GM23338 (cell line): ENCODE measurements around the gene ACSF3. TPM values are rescaled to one million over a fixed set of nuclear protein-coding genes. Genes with fewer than 3 reads are reported as not detected.

Experiments
- ATAC-seq: fragments of 200-7000 bp; cut with Tn5 transposase; 3 replicates; pipeline ENCODE4 v1.9.1; 2020
- DNase-seq: peaks from one replicate; pipeline ENCODE4 v3.0.0-alpha.2; 2015; ENCODE audit warnings: low spot score
- H2AFZ ChIP-seq: fragments of 200-600 bp; sonication (generic); 2 replicates; pipeline ENCODE4 v1.8.0; 2016; ENCODE audit warnings: antibody characterized with exemption, mild to moderate bottlenecking, moderate library complexity
- H3F3A ChIP-seq: fragments of 200-600 bp; sonication (generic); replicated peaks from 2 replicates; pipeline ENCODE4 v1.8.0; 2017; ENCODE audit warnings: antibody characterized with exemption, mixed run types, low read depth
- H3K27ac ChIP-seq: fragments of 200-600 bp; sonication (generic); 2 replicates; pipeline ENCODE4 v1.6.1; 2016; ENCODE audit warnings: low read depth
- H3K27me3 ChIP-seq: fragments of 200-600 bp; sonication (generic); 2 replicates; pipeline ENCODE4 v1.8.0; 2016; ENCODE audit warnings: mild to moderate bottlenecking, mixed run types, moderate library complexity; ENCODE audit not compliant: insufficient read depth
- H3K36me3 ChIP-seq: fragments of 200-600 bp; sonication (generic); 2 replicates; pipeline ENCODE4 v1.8.0; 2016; ENCODE audit warnings: mild to moderate bottlenecking; ENCODE audit not compliant: insufficient read depth
- H3K4me1 ChIP-seq: fragments of 200-600 bp; sonication (generic); 2 replicates; pipeline ENCODE4 v1.8.0; 2016; ENCODE audit warnings: mild to moderate bottlenecking, moderate library complexity; ENCODE audit not compliant: insufficient read depth
- H3K4me2 ChIP-seq: fragments of 200-600 bp; sonication (generic); 2 replicates; pipeline ENCODE4 v1.7.1; 2017; ENCODE audit warnings: mixed run types
- H3K4me3 ChIP-seq: fragments of 200-600 bp; sonication (generic); 2 replicates; pipeline ENCODE4 v1.6.1; 2016; ENCODE audit warnings: mixed run types
- H3K79me2 ChIP-seq: fragments of 200-600 bp; sonication (generic); replicated peaks from 2 replicates; pipeline ENCODE4 v1.8.0; 2017; ENCODE audit warnings: mild to moderate bottlenecking; ENCODE audit not compliant: insufficient read depth
- H3K9me2 ChIP-seq: fragments of 200-600 bp; sonication (generic); 2 replicates; pipeline ENCODE4 v1.8.0; 2017; ENCODE audit not compliant: insufficient read depth
- H4K20me1 ChIP-seq: fragments of 200-600 bp; sonication (generic); replicated peaks from 2 replicates; pipeline ENCODE4 v1.8.0; 2017; ENCODE audit warnings: mild to moderate bottlenecking; ENCODE audit not compliant: insufficient read depth
- H3K27ac Mint-ChIP-seq: 2 replicates; pipeline ENCODE4 v1.8.0; 2020; ENCODE audit warnings: inconsistent platforms, mild to moderate bottlenecking, moderate library complexity, mixed read lengths
- H3K27me3 Mint-ChIP-seq: 3 replicates; pipeline ENCODE4 v1.8.0; 2022; ENCODE audit warnings: low read depth, mild to moderate bottlenecking, moderate library complexity, mixed read lengths, inconsistent platforms; ENCODE audit not compliant: insufficient read depth, poor library complexity
- H3K36me3 Mint-ChIP-seq: 3 replicates; pipeline ENCODE4 v1.8.0; 2021; ENCODE audit warnings: low read depth, mild to moderate bottlenecking, inconsistent platforms, moderate library complexity, mixed read lengths
- H3K4me1 Mint-ChIP-seq: 3 replicates; pipeline ENCODE4 v1.8.0; 2020; ENCODE audit warnings: mild to moderate bottlenecking, inconsistent platforms, mixed read lengths
- H3K4me3 Mint-ChIP-seq: 3 replicates; pipeline ENCODE4 v1.8.0; 2021; ENCODE audit warnings: moderate library complexity, mild to moderate bottlenecking, inconsistent platforms, mixed read lengths
- H3K9me3 Mint-ChIP-seq: 3 replicates; pipeline ENCODE4 v1.8.0; 2020; ENCODE audit warnings: moderate library complexity, mild to moderate bottlenecking, inconsistent platforms, mixed read lengths
- CTCF ChIP-seq, 2 experiments: fragments of 200-600 bp in 1 of 2; sonication (generic) in 1 of 2; conservative IDR thresholded peaks; 2 replicates each; pipeline versions ENCODE4 v1.5.1 to v1.6.1; 2016 to 2017; ENCODE audit warnings: antibody characterized with exemption in 2 of 2, low read depth in 2 of 2, mild to moderate bottlenecking in 2 of 2, moderate library complexity in 1 of 2
- EZH2 ChIP-seq: fragments of 200-600 bp; sonication (generic); IDR thresholded peaks from one replicate; pipeline ENCODE4 v1.8.0; 2017; ENCODE audit warnings: antibody characterized with exemption, mild to moderate bottlenecking, low read depth; ENCODE audit not compliant: unreplicated experiment
- JUNB ChIP-seq: IDR thresholded peaks from one replicate; pipeline ENCODE4 v1.6.1; 2016; ENCODE audit warnings: antibody characterized with exemption; ENCODE audit not compliant: unreplicated experiment
- POLR2AphosphoS5 ChIP-seq: IDR thresholded peaks from 2 replicates; pipeline ENCODE4 v1.6.1; 2016; ENCODE audit warnings: antibody characterized with exemption, low read depth
- REST ChIP-seq: IDR thresholded peaks from one replicate; pipeline ENCODE4 v1.6.1; 2018; ENCODE audit warnings: antibody characterized with exemption; ENCODE audit not compliant: unreplicated experiment
- ZNF114 ChIP-seq: fragments of 250-450 bp; sonication (Bioruptor Pico); IDR thresholded peaks from 2 replicates; pipeline ENCODE4 v1.5.0; 2020; ENCODE audit warnings: mild to moderate bottlenecking, moderate library complexity
- polyA plus RNA-seq: library from polyadenylated mRNA; unstranded; fragments of >200 nt; fragmentation: Nextera tagmentation; extraction: Ambion mirVana; gene quantifications from 2 replicates; pipeline ENCODE4 v1.2.1, GENCODE V29; 2016
- total RNA-seq: library from RNA; depleted of rRNA; stranded (reverse); fragments of >200 nt; shearing (Covaris generic); gene quantifications from 2 replicates; pipeline ENCODE4 v1.2.3, GENCODE V29; 2014

The ACSF3 gene
- total and polyA plus RNA-seq, 2 experiments from 2014 or later: 12.8 to 23.1 TPM

GRCh38 chr16:89102481-89103073 is 8.9 kb downstream of the ACSF3 start:
- no peaks in the 10 kb centered on the region for H3K36me3 ChIP-seq

More at GRCh38 chr16:89102481-89103073, 8.9 kb downstream of the ACSF3 start:
- H3K4me2 ChIP-seq: no peak overlapping the region
- no peak overlapping the region for H2AFZ ChIP-seq
- H3K27ac ChIP-seq: no peak overlapping the region
- TF ChIP-seq POLR2AphosphoS5: no peak
- no peak for TF ChIP-seq JUNB
- TF ChIP-seq ZNF114 (CRISPR knock-in tag): no peak
- no peak for TF ChIP-seq CTCF (conservative IDR thresholded peaks at IDR 0.05; ENCODE audit: low read depth in 2 of 2)
- TF ChIP-seq REST: no peak
- no peak for TF ChIP-seq EZH2
- H3K27me3 ChIP-seq: no peaks in the 10 kb centered on the region
- no peak overlapping the region for H3K4me3 Mint-ChIP-seq
- H3K4me1 ChIP-seq: no peaks in the 10 kb centered on the region
- no peak for ATAC-seq
- H3K9me3 Mint-ChIP-seq: no peaks in the 10 kb centered on the region
- peaks cover 8% of the 10 kb centered on the region for H3K4me1 Mint-ChIP-seq
- H3K27me3 Mint-ChIP-seq: peaks cover 10% of the 10 kb centered on the region
- H3K79me2 ChIP-seq: peaks cover 27% of the 10 kb centered on the region
- no peak for DNase-seq
- H3K27ac Mint-ChIP-seq: no peak overlapping the region
- H3F3A ChIP-seq: no peaks in the 10 kb centered on the region
- no peak overlapping the region for H3K4me3 ChIP-seq
- peaks cover 42% of the 10 kb centered on the region for H3K36me3 Mint-ChIP-seq
- H4K20me1 ChIP-seq: no peaks in the 10 kb centered on the region; the same call in 1 of the 2 replicates
- no peaks in the 10 kb centered on the region for H3K9me2 ChIP-seq
